ENCODE results near the gene DOCK1.

DNA sequence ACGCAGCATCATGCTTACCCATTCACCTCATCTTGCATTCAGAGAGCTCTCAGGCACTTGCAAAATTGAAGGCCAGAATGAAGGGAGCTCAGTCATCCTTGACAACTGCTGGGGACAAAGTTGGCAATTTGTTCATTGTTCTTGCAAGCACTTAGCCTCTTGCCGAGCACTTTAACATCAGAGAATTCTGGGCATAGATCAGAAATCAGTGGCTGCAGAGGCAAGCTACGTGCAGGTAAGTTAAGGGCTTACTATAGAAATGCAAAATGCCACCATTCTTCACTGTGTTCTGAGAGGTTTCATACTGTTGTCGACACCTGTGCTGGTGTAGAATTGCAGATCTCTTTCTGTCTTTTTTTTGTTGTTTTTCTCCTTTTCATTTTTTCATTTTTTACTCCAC, 375.2 kb downstream of the DOCK1 start:
- TF ChIP-seq POLR2AphosphoS5 (IDR thresholded peaks at IDR 0.05), result no peak
- TF ChIP-seq EP300 (conservative IDR thresholded peaks at IDR 0.05; ENCODE audit: poor library complexity, severe bottlenecking), result no peak
- TF ChIP-seq, protein P1, sequence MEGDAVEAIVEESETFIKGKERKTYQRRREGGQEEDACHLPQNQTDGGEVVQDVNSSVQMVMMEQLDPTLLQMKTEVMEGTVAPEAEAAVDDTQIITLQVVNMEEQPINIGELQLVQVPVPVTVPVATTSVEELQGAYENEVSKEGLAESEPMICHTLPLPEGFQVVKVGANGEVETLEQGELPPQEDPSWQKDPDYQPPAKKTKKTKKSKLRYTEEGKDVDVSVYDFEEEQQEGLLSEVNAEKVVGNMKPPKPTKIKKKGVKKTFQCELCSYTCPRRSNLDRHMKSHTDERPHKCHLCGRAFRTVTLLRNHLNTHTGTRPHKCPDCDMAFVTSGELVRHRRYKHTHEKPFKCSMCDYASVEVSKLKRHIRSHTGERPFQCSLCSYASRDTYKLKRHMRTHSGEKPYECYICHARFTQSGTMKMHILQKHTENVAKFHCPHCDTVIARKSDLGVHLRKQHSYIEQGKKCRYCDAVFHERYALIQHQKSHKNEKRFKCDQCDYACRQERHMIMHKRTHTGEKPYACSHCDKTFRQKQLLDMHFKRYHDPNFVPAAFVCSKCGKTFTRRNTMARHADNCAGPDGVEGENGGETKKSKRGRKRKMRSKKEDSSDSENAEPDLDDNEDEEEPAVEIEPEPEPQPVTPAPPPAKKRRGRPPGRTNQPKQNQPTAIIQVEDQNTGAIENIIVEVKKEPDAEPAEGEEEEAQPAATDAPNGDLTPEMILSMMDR (IDR thresholded peaks at IDR 0.05; ENCODE audit: poor library complexity, severe bottlenecking), result no peak
- TF ChIP-seq TAF1 (IDR thresholded peaks at IDR 0.05; ENCODE audit: low read depth), result no peak
- no peak for TF ChIP-seq RAD21 (conservative IDR thresholded peaks at IDR 0.05)
- no peak for TF ChIP-seq SMC3 (conservative IDR thresholded peaks at IDR 0.05; ENCODE audit: poor library complexity)
- no peak for TF ChIP-seq MXI1 (conservative IDR thresholded peaks at IDR 0.05; ENCODE audit: poor library complexity, severe bottlenecking)
- no peak for TF ChIP-seq EZH2 (IDR thresholded peaks at IDR 0.05; ENCODE audit: borderline replicate concordance, insufficient read depth, low read length, poor library complexity, severe bottlenecking)
- TF ChIP-seq, protein P2, sequence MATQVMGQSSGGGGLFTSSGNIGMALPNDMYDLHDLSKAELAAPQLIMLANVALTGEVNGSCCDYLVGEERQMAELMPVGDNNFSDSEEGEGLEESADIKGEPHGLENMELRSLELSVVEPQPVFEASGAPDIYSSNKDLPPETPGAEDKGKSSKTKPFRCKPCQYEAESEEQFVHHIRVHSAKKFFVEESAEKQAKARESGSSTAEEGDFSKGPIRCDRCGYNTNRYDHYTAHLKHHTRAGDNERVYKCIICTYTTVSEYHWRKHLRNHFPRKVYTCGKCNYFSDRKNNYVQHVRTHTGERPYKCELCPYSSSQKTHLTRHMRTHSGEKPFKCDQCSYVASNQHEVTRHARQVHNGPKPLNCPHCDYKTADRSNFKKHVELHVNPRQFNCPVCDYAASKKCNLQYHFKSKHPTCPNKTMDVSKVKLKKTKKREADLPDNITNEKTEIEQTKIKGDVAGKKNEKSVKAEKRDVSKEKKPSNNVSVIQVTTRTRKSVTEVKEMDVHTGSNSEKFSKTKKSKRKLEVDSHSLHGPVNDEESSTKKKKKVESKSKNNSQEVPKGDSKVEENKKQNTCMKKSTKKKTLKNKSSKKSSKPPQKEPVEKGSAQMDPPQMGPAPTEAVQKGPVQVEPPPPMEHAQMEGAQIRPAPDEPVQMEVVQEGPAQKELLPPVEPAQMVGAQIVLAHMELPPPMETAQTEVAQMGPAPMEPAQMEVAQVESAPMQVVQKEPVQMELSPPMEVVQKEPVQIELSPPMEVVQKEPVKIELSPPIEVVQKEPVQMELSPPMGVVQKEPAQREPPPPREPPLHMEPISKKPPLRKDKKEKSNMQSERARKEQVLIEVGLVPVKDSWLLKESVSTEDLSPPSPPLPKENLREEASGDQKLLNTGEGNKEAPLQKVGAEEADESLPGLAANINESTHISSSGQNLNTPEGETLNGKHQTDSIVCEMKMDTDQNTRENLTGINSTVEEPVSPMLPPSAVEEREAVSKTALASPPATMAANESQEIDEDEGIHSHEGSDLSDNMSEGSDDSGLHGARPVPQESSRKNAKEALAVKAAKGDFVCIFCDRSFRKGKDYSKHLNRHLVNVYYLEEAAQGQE (IDR thresholded peaks at IDR 0.05; ENCODE audit: borderline replicate concordance), result no peak

Data from neural cell (in vitro differentiated cells).